ENCODE results near the gene ITPKA. TPM values are rescaled to one million over a fixed set of nuclear protein-coding genes. Genes with fewer than 3 reads are reported as not detected.

ITPKA gene
- total and polyA plus RNA-seq, 2 of the 13 experiments (the other 11 are each of a cell fraction or from before 2014, with no cell fraction given) = 13.2 to 41.3 TPM

DNA sequence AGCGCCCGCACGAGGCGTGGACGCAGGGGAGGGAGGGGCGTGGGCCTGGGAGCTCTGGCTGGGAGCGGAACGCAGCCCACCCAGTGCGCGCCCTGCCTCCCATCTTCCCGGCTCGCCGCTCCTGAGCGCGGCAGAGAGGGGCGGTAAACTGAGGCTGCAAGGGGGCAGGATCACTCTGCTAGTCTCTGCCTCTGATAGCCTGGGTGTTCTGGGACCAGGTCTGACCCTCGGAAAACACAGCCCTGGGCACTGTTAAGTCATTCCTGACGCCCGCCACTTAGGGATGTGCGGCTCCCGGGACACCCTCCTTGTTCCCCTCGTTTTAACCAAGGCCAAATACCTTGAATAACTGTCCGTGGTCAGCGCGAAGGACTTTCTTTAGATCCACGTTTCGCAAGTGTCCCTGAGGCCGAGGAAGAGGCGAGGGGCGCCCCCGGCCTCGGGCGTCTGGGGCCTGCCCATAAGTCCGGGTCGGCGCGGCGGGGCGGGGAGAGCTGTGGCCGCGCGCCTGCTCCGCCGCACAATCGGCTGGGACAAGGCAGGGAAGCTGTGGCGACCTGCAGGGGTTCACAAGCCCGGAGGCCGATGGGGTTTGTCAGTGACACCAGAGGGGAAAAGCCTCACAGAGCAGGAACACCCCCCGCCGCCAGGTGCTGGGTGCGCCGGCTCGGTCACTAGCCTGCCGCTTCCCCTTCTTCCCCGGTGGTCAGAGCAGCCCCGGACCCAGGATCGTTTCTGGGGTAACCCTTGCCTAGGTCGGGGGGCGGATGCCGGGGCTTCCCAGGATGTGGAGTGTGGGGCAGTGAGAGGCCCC is 1.5 kb downstream of the ITPKA start (continued):
- TF ChIP-seq, protein P1, sequence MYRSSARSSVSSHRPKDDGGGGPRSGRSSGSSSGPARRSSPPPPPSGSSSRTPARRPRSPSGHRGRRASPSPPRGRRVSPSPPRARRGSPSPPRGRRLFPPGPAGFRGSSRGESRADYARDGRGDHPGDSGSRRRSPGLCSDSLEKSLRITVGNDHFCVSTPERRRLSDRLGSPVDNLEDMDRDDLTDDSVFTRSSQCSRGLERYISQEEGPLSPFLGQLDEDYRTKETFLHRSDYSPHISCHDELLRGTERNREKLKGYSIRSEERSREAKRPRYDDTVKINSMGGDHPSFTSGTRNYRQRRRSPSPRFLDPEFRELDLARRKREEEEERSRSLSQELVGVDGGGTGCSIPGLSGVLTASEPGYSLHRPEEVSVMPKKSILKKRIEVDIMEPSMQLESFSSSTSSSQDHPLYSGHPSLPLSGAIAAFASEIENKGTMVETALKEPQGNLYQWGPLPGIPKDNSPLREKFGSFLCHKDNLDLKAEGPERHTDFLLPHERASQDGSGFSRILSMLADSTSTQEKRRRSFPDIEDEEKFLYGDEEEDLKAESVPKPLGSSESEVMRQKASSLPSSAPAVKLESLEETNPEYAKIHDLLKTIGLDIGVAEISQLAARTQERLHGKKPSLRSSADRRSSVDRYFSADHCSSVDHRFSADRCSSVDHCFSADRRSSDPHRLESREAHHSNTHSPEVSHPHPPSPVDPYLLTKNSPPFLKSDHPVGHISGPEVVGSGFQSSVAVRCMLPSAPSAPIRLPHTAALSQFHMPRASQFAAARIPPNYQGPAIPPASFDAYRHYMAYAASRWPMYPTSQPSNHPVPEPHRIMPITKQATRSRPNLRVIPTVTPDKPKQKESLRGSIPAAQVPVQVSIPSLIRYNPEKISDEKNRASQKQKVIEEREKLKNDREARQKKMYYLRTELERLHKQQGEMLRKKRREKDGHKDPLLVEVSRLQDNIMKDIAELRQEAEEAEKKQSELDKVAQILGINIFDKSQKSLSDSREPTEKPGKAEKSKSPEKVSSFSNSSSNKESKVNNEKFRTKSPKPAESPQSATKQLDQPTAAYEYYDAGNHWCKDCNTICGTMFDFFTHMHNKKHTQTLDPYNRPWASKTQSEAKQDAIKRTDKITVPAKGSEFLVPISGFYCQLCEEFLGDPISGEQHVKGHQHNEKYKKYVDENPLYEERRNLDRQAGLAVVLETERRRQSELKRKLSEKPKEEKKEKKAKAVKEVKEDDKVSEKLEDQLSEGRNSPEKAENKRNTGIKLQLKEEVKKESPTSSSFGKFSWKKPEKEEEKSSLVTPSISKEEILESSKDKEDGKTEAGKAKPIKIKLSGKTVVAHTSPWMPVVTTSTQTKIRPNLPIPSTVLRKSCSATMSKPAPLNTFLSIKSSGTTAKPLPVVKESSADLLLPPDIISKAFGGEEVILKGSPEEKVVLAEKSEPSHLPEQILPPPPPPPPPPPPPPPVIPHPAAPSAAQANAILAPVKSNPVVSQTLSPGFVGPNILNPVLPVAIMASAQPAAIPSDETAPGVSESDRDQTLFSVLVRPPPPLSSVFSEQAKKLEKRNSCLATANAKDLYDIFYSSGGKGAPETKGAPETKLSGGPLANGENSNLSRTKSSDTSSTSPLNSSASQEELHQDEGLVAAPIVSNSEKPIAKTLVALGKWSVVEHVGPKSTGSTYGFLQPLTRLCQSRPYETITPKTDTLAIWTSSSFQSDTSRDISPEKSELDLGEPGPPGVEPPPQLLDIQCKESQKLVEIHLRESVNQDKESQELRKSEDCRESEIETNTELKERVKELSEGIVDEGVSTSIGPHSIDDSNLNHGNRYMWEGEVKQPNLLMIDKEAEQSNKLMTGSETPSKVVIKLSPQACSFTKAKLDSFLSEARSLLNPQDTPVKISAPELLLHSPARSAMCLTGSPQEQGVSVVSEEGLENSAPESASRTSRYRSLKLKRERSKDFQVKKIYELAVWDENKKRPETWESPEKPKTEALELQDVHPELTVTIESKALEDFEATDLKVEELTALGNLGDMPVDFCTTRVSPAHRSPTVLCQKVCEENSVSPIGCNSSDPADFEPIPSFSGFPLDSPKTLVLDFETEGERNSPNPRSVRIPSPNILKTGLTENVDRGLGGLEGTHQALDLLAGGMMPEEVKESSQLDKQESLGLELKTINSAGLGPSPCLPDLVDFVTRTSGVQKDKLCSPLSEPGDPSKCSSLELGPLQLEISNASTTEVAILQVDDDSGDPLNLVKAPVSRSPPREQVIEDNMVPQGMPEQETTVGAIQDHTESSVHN (CRISPR knock-in tag; IDR thresholded peaks at IDR 0.05) = no peak
- TF ChIP-seq ZNF773 (CRISPR knock-in tag; IDR thresholded peaks at IDR 0.05; ENCODE audit: borderline replicate concordance) = no peak
- no peak for TF ChIP-seq SMC3 (IDR thresholded peaks at IDR 0.05; ENCODE audit: low read length)
- TF ChIP-seq ZNF34 (CRISPR knock-in tag; IDR thresholded peaks at IDR 0.05; ENCODE audit: borderline replicate concordance) = no peak
- no peak for TF ChIP-seq CREB1 (IDR thresholded peaks at IDR 0.05)
- no peak for TF ChIP-seq CREB1 (CRISPR knock-in tag; IDR thresholded peaks at IDR 0.05)
- TF ChIP-seq, protein P2, sequence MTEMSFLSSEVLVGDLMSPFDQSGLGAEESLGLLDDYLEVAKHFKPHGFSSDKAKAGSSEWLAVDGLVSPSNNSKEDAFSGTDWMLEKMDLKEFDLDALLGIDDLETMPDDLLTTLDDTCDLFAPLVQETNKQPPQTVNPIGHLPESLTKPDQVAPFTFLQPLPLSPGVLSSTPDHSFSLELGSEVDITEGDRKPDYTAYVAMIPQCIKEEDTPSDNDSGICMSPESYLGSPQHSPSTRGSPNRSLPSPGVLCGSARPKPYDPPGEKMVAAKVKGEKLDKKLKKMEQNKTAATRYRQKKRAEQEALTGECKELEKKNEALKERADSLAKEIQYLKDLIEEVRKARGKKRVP (CRISPR knock-in tag; IDR thresholded peaks at IDR 0.05) = no peak
- no peak for TF ChIP-seq ZNF777 (CRISPR knock-in tag; IDR thresholded peaks at IDR 0.05)
- TF ChIP-seq, protein P3, sequence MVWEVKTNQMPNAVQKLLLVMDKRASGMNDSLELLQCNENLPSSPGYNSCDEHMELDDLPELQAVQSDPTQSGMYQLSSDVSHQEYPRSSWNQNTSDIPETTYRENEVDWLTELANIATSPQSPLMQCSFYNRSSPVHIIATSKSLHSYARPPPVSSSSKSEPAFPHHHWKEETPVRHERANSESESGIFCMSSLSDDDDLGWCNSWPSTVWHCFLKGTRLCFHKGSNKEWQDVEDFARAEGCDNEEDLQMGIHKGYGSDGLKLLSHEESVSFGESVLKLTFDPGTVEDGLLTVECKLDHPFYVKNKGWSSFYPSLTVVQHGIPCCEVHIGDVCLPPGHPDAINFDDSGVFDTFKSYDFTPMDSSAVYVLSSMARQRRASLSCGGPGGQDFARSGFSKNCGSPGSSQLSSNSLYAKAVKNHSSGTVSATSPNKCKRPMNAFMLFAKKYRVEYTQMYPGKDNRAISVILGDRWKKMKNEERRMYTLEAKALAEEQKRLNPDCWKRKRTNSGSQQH (CRISPR knock-in tag; IDR thresholded peaks at IDR 0.05; ENCODE audit: low read depth) = no peak; the same call in 1 of the 2 replicates
- TF ChIP-seq, protein P4, sequence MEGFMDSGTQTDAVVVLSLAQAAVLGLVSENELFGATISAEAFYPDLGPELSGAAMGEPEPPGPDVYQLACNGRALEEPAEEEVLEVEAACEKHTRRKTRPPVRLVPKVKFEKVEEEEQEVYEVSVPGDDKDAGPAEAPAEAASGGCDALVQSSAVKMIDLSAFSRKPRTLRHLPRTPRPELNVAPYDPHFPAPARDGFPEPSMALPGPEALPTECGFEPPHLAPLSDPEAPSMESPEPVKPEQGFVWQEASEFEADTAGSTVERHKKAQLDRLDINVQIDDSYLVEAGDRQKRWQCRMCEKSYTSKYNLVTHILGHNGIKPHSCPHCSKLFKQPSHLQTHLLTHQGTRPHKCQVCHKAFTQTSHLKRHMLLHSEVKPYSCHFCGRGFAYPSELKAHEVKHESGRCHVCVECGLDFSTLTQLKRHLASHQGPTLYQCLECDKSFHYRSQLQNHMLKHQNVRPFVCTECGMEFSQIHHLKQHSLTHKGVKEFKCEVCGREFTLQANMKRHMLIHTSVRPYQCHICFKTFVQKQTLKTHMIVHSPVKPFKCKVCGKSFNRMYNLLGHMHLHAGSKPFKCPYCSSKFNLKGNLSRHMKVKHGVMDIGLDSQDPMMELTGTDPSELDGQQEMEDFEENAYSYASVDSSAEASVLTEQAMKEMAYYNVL (CRISPR knock-in tag; IDR thresholded peaks at IDR 0.05; ENCODE audit: borderline replicate concordance) = no peak
- TF ChIP-seq NAIF1 (CRISPR knock-in tag; IDR thresholded peaks at IDR 0.05; ENCODE audit: borderline replicate concordance) = no peak
- TF ChIP-seq PRPF4 (IDR thresholded peaks at IDR 0.05; ENCODE audit: low read depth, low read length, poor library complexity, severe bottlenecking) = no peak
